Stimulated activated CD4-positive, alpha-beta T cell treated with anti-CD3 and anti-CD28 coated beads, TNF-alpha, amount 100 ng/mL, for 4 hours (primary cell): ENCODE measurements around the gene FLT1.

Experiments
- DNase-seq, 3 experiments: peaks; one replicate each; pipeline ENCODE4 v3.0.0-alpha.2; 2020; ENCODE audit warnings: low read depth in 3 of 3

Gene FLT1

DNA sequence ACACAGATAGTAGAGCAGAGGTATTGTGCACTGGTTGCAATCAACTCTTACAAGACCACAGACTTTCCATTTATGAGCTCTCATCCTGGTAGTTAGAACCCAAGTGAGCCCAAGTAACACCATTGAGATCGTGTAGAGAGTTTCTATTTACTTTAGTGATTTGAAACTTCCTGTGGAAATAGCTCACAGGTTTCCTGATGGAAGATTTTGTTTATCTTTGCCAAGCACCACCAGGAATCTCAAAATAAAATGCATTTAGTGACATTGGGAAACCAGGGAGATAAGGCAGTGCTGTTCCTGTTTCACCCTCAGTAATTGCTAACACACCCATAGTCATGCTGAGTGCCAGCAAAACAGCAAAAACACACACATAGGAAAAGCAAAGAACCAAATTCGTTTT is 102.5 kb downstream of the FLT1 start:
- DNase-seq = no peak

DNA sequence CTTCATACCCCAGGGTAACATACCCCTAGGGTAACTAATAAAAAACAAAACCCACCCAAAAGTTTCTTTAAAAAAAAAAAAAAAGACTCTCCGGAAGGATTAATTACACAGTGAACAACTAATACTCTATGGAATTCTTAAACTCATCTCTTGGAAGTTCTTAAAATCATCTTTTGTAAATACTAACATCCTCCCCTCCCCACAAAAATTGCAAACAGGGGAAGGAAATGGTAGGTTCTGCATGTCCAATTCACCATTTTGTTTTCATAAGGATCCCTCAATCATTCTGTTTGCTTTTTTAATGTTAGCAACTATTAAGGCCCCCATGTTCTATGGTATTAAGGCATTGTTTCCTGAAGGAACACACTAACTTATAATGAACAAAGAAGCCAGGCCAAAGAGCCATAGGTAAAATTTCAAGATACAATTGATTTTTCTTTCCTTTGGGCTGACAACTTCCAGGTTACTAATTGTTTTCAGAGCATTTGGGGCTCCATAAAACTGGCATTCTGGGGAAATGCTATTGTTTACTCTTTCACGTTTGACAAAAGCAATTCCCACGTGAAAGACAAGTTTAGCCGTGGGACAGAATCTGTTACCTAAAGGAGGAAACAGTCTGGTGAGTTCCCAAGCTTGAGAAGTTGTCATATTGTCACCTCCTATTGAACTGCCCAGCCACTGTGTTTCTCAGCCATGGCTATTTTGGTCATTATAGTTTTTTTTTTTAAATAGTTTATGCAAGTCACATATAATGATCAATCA is 107.0 kb downstream of the FLT1 start:
- DNase-seq = no peak

DNA sequence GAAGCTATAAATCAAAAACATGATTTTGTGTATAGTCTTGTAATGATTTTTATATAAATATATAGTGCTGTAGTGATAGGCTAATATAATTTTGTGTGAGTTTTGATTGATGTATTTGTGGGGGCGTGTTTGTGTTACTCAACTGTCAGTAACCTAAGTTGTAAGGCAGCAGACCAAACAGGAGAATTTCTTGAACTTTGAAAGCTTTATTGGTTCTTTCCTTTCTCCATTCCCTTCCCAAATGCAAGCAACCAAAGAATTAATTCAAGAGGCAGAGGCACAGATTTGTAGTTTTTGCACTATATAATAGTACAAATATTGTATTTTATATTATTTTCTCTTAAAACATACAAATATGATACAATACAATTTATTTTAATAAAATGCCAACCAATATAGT is 109.6 kb downstream of the FLT1 start:
- no peak for DNase-seq

DNA sequence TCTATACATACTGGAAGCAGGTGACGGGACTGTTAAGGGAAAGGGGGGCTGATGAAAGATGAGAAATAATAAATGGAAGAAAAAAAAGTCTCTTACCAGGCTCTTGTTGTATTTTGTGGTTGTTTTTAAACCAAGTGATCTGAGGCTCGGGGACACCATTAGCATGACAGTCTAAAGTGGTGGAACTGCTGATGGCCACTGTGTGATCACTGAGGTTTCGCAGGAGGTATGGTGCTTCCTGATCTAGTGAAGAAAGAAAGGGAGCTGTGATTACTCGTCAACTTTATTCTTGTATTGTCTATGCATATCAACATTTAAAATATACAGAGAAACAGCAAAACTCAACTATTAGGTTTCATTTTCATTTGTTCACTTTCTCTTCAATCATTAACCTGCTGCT is 110.1 kb downstream of the FLT1 start:
- DNase-seq = no peak

DNA sequence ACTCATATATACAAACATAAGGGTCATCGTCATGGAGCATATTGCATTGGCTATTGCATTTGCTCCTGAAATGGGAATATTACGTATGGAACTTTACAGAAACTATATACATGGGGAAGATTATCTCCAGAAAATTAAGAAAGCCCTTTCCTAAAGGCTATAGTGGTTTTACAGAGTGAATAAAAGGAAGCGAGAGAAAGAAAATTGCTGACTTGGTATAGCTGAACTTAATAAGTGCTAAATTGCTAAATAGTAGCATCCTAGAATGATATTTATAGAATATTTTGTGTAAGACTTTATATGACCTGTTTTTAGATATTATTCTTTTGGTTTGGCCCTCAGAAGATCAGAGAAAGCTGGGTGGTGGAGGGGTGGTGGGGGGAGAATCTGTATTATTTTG is 114.6 kb downstream of the FLT1 start:
- no peak for DNase-seq

DNA sequence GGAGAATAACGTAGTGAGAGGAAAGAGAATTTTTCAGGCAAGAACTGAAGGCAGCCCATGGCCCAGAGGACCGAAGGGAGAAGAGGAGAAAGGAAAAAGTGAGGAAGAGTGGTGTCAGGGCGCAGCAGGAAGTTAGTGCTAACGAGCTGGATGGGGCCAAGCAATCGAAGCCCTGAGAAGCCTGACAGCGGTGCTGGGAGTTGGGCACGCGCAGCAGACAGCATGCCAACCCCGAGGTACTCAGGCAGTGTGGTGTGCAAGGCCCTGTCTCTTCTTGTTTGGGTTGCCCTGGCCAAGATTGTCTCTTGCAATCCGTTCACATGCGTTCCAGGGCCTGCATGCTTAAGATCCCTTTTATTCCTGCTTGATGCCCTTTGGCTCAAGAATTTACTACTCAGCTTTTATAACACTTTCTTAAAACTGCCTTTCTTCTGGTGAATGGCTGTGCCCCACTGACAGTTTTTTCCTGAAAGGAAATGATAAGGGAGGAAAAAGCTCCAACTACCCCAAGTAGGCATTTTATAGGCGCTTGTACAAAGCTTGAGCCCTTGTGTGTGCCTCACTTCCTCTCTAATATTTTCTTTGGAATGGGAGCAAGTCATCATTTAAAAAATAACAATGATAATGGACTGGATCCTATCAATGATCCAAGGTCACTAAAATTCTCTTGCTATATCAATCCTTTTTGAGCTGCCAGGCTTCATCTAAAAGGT is 115.4 kb downstream of the FLT1 start:
- no peak for DNase-seq

DNA sequence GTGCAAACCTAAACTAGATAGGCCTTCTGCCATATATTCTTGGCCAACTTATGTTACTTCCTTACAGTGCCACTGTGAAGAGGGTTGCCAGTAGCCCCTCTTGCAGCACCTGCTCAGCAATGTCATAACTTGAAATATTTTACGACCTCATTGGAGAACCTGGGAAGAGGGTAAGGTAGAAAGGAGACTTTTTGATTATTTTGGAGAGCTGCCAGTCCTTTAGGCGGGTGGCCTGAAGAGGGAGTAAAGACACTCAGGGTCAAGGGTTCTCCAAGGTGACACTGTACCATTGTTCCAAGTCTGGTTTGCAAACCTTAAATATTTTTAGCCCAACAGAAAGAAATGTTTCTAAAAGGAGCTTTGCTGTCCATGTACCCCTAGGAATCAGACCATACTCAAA is 118.3 kb downstream of the FLT1 start:
- DNase-seq = no peak

DNA sequence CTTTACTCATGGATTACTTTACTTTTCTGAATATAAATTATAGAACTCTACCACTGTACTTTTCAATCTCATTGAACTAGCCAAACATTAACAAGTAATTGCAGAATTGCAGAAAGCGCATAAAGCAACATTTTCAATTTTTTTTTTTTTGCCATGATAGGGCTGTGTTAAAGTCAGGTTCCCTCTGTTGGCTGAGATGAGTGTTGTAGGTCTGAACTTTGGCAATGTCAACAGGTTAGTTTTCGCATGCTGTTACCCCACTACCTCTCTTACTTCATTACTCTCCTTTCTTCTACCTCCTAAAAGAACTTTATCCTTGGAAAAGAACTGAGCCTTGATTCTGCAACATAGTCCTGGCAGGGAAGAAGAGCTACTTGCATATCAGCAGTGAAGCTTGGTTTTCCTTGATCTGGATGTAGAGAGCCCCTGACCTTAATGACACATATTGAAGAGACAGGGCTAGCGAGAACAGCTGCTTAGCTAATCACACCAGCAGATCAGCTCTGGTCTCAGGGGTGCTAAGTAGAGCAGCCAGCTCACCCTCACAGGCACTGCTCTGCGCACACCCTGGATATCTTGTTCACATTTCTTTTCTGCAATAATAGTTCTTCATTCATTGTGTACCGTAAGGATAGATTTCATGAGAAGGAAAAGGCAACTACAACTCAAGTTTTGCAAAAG is 119.5 kb downstream of the FLT1 start:
- DNase-seq = no peak

DNA sequence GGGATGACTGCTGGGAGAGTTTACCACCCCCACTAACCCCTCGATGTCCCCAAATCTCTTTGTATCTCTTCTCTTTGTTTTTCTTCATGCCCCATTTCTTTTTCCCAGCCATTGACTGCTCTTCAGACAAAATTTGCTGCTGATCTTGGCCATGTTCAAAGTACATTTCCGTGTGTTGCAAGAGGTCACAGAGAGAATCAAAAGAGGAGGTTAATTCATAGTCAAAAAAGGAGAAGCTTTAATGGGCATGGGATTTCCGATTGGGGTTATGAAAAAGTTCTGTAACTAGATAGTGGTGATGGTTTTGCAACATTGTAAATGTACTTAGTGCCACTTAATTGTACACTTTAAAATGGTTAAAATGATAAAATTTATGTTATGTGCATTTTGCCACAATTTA is 121.1 kb downstream of the FLT1 start:
- no peak for DNase-seq

DNA sequence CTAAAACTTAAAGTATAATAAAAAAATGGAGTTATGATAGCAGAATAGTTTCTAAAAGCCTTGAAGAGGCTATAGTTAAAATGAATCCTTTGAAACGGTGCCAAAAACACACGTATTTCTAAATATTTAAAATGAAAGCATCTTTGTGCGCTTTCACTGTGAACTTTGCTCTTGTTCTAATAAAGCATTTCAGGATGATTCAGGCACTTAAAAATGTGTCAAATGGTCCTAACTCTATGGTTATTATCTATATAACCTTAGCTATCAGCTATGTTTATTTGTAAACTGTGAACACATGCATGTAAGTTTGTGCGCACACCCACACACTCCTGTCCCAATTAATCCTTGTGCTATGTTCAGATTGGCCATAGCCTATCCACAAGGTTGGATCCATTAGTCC is 124.5 kb downstream of the FLT1 start:
- DNase-seq = no peak

DNA sequence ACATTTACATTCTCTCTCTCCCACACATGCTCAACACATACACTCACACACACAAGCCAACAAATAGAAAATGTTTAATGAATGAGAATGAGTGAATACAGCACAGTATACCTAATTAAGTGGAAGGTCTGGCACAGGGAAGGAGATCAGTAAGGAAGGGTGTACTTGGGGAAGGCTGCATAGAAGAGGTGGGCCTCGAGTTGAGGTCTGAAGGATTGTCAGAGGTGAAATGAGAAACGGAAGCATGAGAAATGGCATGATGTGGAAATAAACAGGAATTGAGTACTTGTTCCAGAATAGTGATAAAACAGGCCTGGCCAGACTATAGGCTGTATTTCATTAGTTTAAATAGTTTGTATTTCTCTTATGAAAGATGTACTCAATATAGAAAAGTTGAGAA is 136.2 kb downstream of the FLT1 start:
- no peak for DNase-seq

DNA sequence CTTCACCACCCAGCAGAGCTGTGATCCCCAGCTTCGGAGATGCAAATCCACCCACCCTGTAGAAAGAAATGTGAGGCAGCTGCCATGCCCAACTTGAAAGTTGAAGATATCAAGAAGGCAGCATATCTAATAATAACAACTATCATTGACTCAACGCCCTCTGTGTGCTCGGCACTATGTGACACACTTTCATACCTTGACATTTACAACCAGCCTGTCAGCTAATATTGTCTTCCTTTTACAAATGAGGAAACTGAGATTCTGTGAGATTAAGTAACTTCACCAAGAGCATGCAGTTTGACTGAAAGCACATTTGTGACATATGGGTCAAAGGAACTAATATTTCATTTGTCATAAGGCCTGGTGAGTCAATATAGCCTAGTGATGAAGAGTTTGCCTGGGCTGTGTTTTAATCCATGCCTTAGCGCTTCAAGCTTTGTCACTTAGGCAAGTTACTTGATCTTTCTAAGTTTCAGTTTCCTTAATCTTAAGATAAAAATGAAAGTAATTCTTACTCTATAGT is 137.0 kb downstream of the FLT1 start:
- DNase-seq = no peak

DNA sequence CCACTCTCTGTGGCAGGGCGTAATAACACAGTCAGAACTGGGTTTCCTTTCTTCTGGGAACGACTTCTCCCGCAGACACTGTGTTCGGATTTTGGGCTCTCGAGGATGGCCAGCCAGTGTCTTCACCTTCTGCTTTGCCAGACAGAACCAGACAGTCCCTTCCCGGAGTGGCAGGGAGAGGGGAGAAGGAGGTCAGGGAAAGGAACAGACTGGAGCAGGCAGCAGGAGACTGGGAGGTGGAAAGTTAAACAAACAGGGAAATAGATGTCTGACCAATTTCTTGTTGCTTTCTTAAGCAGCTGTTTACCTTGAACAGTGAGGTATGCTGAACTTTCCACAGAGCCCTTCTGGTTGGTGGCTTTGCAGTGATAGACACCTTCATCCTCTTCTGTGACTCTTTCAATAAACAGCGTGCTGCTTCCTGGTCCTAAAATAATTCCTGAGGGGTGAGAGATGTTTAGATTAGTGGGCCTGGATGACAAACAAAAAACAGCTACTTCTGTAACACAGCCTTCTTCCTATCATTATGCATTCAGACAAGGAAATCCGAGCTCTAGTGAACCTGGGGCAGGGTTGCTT is 137.6 kb downstream of the FLT1 start:
- DNase-seq = no peak

DNA sequence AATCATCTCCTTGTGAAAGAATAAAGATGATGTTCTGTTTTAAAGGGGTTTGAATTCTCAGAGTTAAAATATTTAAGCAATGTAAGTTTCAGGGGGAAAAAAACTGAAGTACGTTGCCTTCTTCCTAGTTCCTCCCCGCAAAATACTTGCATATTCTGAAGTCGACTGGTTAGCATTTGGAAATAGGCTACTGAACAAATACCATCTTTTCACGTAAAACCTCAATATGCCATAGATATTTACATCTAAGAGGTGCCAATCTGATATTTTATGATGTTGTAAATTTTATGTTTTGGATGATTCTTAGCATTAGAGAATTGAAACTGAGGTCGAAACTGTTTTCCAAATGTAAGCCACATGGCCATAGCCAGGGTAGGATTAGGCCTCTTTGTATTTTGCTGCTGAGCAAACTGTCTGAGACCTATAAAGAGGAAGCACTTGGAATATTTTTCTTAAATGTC is 138.3 kb downstream of the FLT1 start:
- DNase-seq = no peak

DNA sequence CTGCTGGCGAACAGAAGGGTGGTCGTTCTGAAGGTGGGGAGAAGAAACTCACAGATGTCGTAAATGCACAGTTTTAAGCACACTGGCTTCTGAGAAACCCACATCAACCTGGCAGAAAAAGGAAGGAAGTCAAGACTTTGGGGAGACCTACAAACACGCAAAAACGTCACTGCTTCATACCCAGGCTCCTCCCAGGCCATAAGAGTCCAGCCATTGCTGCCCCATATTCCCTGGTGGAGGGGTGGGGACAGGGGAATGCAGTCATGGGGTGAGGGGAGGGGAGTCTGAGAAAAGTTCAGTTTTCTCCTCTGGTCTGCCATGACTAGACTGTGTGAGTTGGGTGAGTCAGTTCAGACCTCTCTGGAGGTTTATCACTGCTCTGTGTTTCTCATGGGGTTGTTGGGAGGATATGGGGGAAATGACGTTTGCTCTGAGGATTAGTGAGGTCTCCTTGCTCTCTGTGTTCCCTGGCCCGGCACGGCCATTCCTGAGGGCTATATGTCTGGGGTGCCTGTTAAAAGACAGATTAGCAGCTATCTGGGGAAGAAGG is 139.0 kb downstream of the FLT1 start:
- DNase-seq = no peak

DNA sequence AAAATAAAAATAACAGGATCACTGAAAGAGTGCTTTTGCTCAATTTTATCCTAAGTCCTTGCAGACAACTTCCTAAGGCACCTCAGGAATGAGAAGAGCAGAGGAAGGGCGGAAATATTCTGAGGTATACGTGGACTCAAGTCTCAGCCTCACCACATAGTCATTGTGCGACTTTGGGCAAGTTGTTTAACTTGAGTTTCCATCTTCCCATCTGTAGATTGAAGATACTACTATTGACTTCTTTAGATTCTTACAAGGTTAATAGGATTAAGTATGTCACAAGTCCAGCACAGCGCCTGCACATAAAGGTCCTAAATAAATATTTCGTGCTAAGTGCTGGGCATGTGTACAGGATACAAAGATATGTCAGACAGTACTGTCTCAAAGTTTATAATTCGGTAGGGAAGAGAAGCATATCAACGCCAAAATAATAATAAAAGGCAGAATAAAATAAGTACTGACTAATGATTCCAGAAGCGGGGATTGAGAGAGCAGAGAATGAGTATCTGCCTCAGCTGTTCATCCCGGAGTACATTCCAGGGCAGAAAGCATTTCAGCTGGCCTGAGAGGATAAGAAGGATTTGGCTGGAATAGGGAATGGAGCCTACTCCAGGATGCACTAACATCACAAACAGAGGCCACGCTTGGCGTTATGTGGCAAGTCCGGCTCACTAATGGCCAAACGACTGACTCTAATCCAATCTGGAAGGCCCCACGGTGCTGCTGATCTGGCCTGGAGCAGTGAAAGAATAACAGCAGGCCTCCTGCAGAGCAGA is 139.7 kb downstream of the FLT1 start:
- no peak for DNase-seq

DNA sequence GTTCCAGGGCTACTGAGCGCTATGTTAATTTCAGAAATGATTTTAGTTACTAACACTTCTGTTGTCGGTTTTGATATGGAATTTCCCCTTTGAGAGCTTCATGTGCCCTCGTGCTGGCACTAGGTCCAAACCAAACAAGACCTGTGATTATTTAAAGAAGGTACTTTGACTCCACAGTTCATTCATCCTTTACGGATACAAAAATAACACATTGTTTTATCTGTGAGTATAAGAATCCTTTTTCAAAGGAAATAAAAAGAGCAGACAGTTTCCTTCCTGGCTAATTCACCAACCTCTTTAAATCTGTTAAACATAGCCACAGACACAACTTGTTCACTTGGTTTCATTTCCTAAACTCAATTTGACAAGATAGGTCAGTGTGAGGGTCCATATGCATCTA is 141.2 kb downstream of the FLT1 start:
- DNase-seq = no peak

DNA sequence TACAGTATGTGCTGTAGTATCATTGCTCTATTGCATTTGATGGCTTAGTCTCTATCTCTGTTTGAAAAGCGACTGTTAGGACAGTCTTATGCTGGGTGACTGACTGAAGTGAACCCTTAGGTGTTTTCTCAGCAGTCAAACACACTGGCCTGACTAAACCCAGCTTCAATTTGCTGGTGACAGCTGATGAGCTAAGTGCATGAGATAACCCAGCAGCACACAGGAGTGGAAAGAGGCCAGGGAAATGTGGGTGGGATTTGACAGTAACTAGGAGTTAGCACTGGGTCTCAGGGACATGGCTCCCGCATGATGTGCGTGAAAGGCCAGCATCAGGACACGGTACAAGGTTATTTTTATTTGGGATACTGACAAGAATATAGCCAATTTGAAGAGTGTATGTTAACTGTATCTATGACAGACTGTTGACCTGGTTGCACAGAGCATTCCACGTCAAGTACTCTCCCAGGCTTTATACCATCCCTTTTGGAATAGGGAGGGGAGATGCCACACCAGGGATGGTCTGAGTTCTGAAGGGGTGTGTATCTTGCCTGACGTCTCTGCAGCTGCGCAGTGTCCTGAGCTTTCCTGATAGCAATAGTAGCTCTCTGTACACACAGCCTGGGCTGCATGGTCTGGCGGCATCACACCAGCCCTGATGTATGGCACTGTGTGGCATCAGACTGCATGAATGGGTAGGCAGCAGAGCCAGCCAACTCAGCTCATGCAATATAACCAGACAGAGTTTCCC is 144.8 kb downstream of the FLT1 start:
- no peak for DNase-seq

DNA sequence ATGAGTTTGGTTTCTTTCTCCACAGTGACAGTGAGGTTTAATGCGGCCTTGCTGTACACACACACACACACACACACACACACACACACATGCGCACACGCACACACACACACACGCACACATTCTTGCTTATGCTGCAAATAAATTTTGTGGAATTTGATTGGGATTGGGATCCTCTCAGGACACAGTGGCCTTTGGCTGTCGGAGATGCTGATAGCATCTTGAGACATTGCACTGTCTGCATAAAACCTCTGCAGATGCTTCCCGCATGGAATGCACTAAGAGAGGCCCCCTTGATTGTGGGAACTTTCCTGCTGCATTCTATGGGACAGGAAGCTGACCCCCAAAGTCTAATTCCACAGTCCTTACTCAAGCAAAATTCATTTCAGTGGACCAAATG is 145.6 kb downstream of the FLT1 start:
- no peak for DNase-seq
